SW 1271 (cell line): ENCODE results near the gene DLG2.

ENCODE experiments used
- DNase-seq, 2 experiments: peaks; one replicate each; lab custom pipeline; 2025; lab: John Stamatoyannopoulos, UW

DLG2 gene

GRCh38 chr11:83574519-83574918, 2052.6 kb downstream of the DLG2 start:
- DNase-seq = no peak

GRCh38 chr11:83572581-83573496, 2054.3 kb downstream of the DLG2 start:
- DNase-seq = no peak

GRCh38 chr11:83571302-83571701, 2055.8 kb downstream of the DLG2 start:
- no peak for DNase-seq

- DNase-seq = no peak
Observed at GRCh38 chr11:83569134-83569805, 2057.9 kb downstream of the DLG2 start.

- no peak for DNase-seq
Observed at GRCh38 chr11:83568516-83568915, 2058.6 kb downstream of the DLG2 start.

- no peak for DNase-seq
Observed at GRCh38 chr11:83566950-83567349, 2060.2 kb downstream of the DLG2 start.

GRCh38 chr11:83564870-83565269, 2062.3 kb downstream of the DLG2 start:
- no peak for DNase-seq

- no peak for DNase-seq
Observed at GRCh38 chr11:83558281-83558680, 2068.9 kb downstream of the DLG2 start.

GRCh38 chr11:83557653-83558052, 2069.5 kb downstream of the DLG2 start:
- no peak for DNase-seq

- no peak for DNase-seq
Observed at GRCh38 chr11:83554876-83555275, 2072.3 kb downstream of the DLG2 start.

- no peak for DNase-seq
Observed at GRCh38 chr11:83549984-83550667, 2077.0 kb downstream of the DLG2 start.

- DNase-seq = no peak
Observed at GRCh38 chr11:83546368-83546767, 2080.8 kb downstream of the DLG2 start.

- no peak for DNase-seq
Observed at GRCh38 chr11:83545494-83546260, 2081.5 kb downstream of the DLG2 start.

GRCh38 chr11:83544846-83545245, 2082.3 kb downstream of the DLG2 start:
- DNase-seq = no peak

GRCh38 chr11:83543706-83544439, 2083.3 kb downstream of the DLG2 start:
- DNase-seq = no peak

- no peak for DNase-seq
Observed at GRCh38 chr11:83542861-83543260, 2084.3 kb downstream of the DLG2 start.

GRCh38 chr11:83540728-83541127, 2086.4 kb downstream of the DLG2 start:
- DNase-seq = no peak

GRCh38 chr11:83540112-83540675, 2086.9 kb downstream of the DLG2 start:
- no peak for DNase-seq

GRCh38 chr11:83538286-83538685, 2088.9 kb downstream of the DLG2 start:
- DNase-seq = no peak

- no peak for DNase-seq
Observed at GRCh38 chr11:83537131-83537610, 2090.0 kb downstream of the DLG2 start.

- DNase-seq = no peak
Observed at GRCh38 chr11:83533166-83533565, 2094.0 kb downstream of the DLG2 start.
